CD4-positive, alpha-beta T cell treated with Interleukin-10 for 1 hour (primary cell): Measurements from ENCODE around the gene RBM6.
"Not testable (repeated sequence)": the region's sequence is repeated elsewhere in the genome, so short reads cannot be mapped to it uniquely, and the experiment has no call there.

Experiments
- DNase-seq: peaks from one replicate; pipeline ENCODE4 v3.0.0-alpha.2; 2020

The RBM6 gene

GRCh38 chr3:49939858-49940666 lies at the start of gene RBM6:
TSS of gene RBM6 (plus strand) at chr3:49940150. CDS start at chr3:49962642, 22,492 bp downstream.
- DNase-seq = peak; percentile 95

- DNase-seq = no peak
Observed at GRCh38 chr3:49895791-49896190, 44.2 kb upstream of the RBM6 start.

GRCh38 chr3:49896345-49896744 lies 43.6 kb upstream of the RBM6 start:
- no peak for DNase-seq

GRCh38 chr3:49898991-49899390 lies 41.0 kb upstream of the RBM6 start:
- DNase-seq = no peak

- DNase-seq = no peak
Observed at GRCh38 chr3:49899815-49900214, 40.1 kb upstream of the RBM6 start.

- DNase-seq = no peak
Observed at GRCh38 chr3:49900491-49901153, 39.3 kb upstream of the RBM6 start.

- DNase-seq = no peak
Observed at GRCh38 chr3:49901366-49902339, 38.3 kb upstream of the RBM6 start.

GRCh38 chr3:49902511-49903345 lies 37.2 kb upstream of the RBM6 start:
- no peak for DNase-seq

GRCh38 chr3:49903451-49904424 lies 36.2 kb upstream of the RBM6 start, which contains the start of gene MST1R:
TSS of gene MST1R (minus strand) at chr3:49903873. CDS start at chr3:49903609, 264 bp downstream.
- DNase-seq = peak; percentile 86

GRCh38 chr3:49904448-49904847 lies 35.5 kb upstream of the RBM6 start:
- DNase-seq = not testable (repeated sequence)

- DNase-seq = peak; percentile 58
Observed at GRCh38 chr3:49906073-49906743, 33.7 kb upstream of the RBM6 start.

- DNase-seq = no peak
Observed at GRCh38 chr3:49908373-49909199, 31.4 kb upstream of the RBM6 start.

GRCh38 chr3:49910409-49911123 lies 29.4 kb upstream of the RBM6 start:
- no peak for DNase-seq

GRCh38 chr3:49911124-49911420 lies 28.9 kb upstream of the RBM6 start:
- no peak for DNase-seq

- DNase-seq = no peak
Observed at GRCh38 chr3:49911611-49912010, 28.3 kb upstream of the RBM6 start.

- DNase-seq = no peak
Observed at GRCh38 chr3:49912881-49913281, 27.1 kb upstream of the RBM6 start.

GRCh38 chr3:49914906-49915305 lies 25.0 kb upstream of the RBM6 start:
- no peak for DNase-seq

- no peak for DNase-seq
Observed at GRCh38 chr3:49916686-49917085, 23.3 kb upstream of the RBM6 start.
